Stimulated activated CD4-positive, alpha-beta T cell treated with anti-CD3 and anti-CD28 coated beads, Interleukin-15, amount 100 ng/mL, for 48 hours (primary cell): ENCODE measurements around the gene NAP1L1.

Source experiments
- DNase-seq, 2 donors: peaks; one replicate each; pipeline ENCODE4 v3.0.0-alpha.2; 2020; ENCODE audit warnings: low read depth in 2 of 2

The NAP1L1 gene

GRCh38 chr12:76083246-76083903, 1.1 kb downstream of the NAP1L1 start:
- no peak for DNase-seq

- DNase-seq, result no peak
Observed at GRCh38 chr12:76081909-76082308, 2.6 kb downstream of the NAP1L1 start.

- DNase-seq, result no peak
Observed at GRCh38 chr12:76080729-76081415, 3.6 kb downstream of the NAP1L1 start.

- DNase-seq, result no peak
Observed at GRCh38 chr12:76080017-76080728, 4.3 kb downstream of the NAP1L1 start.

- no peak for DNase-seq
Observed at GRCh38 chr12:76078748-76079147, 5.7 kb downstream of the NAP1L1 start.

GRCh38 chr12:76075448-76075847, 9.0 kb downstream of the NAP1L1 start:
- DNase-seq, result no peak

- DNase-seq, result no peak
Observed at GRCh38 chr12:76074701-76075336, 9.7 kb downstream of the NAP1L1 start.

- no peak for DNase-seq
Observed at GRCh38 chr12:76073561-76073960, 10.9 kb downstream of the NAP1L1 start.

- no peak for DNase-seq
Observed at GRCh38 chr12:76072568-76072967, 11.9 kb downstream of the NAP1L1 start.

GRCh38 chr12:76069339-76069738, 15.1 kb downstream of the NAP1L1 start:
- DNase-seq, result no peak

GRCh38 chr12:76065917-76066316, 18.6 kb downstream of the NAP1L1 start:
- no peak for DNase-seq

GRCh38 chr12:76064904-76065303, 19.6 kb downstream of the NAP1L1 start:
- no peak for DNase-seq

GRCh38 chr12:76060111-76060510, 24.4 kb downstream of the NAP1L1 start:
- DNase-seq, result no peak

GRCh38 chr12:76057326-76057725, 27.2 kb downstream of the NAP1L1 start:
- DNase-seq, result no peak

GRCh38 chr12:76055393-76055792, 29.1 kb downstream of the NAP1L1 start:
- no peak for DNase-seq

- no peak for DNase-seq
Observed at GRCh38 chr12:76049575-76050251, 34.8 kb downstream of the NAP1L1 start.

- DNase-seq, result no peak
Observed at GRCh38 chr12:76047742-76048141, 36.7 kb downstream of the NAP1L1 start.

- DNase-seq, result no peak
Observed at GRCh38 chr12:76047060-76047459, 37.4 kb downstream of the NAP1L1 start.

- DNase-seq, result no peak
Observed at GRCh38 chr12:76043377-76043776, 41.1 kb downstream of the NAP1L1 start.

- DNase-seq, result no peak
Observed at GRCh38 chr12:76042147-76042546, 42.3 kb downstream of the NAP1L1 start.

GRCh38 chr12:76041406-76041805, 43.1 kb downstream of the NAP1L1 start:
- no peak for DNase-seq

GRCh38 chr12:76040461-76040860, 44.0 kb downstream of the NAP1L1 start:
- no peak for DNase-seq
